ENCODE measurements around the gene TAOK1.
A peak's percentile ranks its signal among the peaks of the same experiment; 100 is the strongest.

TAOK1 gene

DNA sequence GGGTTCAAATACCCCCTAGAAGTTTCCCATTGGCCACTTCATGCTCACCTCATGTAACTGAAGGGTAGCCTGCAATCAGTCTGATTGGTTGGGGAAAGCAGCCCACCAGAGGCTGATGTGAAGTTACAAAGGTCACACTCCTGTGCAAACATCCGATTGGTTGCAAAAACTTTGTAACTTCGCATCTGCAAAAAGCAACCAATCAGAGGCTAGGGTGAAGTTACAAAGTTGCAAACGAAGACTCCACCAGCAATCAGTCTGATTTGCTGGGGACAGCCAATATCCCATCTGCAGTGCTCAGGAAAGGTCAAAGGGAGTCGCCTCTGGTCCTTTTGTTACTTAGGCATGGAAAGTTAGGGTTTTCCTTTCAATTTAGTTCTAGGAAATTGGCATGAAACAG lies 40.1 kb downstream of the TAOK1 start:
- Mint-ChIP-seq H3K27ac (ENCODE audit: low read depth) (no peak overlapping the region), H3K9me3 (no peaks in the 10 kb centered on the region), H3K27me3 (no peaks in the 10 kb centered on the region), H3K4me1 (peaks cover 50% of the 10 kb centered on the region), H3K36me3 (ENCODE audit: insufficient read depth) (peaks cover 1% of the 10 kb centered on the region), H3K4me3 (no peak overlapping the region)
- ATAC-seq (replicated peaks; ENCODE audit: extremely low read depth, poor library complexity, severe bottlenecking): no peak
- DNase-seq (ENCODE audit: low spot score in 2 of 2): no peak

- Mint-ChIP-seq H3K27me3 (no peaks in the 10 kb centered on the region), H3K4me1 (peaks cover 36% of the 10 kb centered on the region), H3K36me3 (ENCODE audit: insufficient read depth) (peaks cover 1% of the 10 kb centered on the region), H3K4me3 (no peak overlapping the region), H3K9me3 (no peaks in the 10 kb centered on the region), H3K27ac (ENCODE audit: low read depth) (peak overlapping the region; percentile 80)
- DNase-seq (ENCODE audit: low spot score in 2 of 2) (no peak), ATAC-seq (replicated peaks; ENCODE audit: extremely low read depth, poor library complexity, severe bottlenecking) (no peak)
These were observed 43.4 kb downstream of the TAOK1 start for GRCh38 chr17:29433541-29433940.

DNA sequence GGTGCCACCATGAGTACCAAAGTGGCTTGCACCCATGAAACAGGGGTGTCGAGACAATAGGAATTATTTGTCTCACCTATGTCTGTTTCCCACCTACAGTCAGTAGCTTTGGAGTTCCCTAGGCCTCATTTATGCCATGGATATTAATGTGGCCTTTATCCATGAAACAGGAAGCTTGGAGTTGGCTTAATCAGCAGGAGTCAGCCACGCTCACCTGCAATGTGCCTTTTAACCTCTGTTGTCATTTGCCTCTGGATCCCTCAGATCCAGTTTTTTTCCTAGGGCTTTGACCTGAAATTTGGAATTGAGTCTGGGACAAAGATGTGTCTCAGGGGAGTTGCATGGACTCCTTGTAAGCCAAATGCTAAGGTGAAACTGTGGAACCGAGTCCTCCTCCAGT lies 44.4 kb downstream of the TAOK1 start:
- ATAC-seq (replicated peaks; ENCODE audit: extremely low read depth, poor library complexity, severe bottlenecking) (no peak), DNase-seq (ENCODE audit: low spot score in 2 of 2) (no peak)
- Mint-ChIP-seq H3K36me3 (ENCODE audit: insufficient read depth) (peaks cover 1% of the 10 kb centered on the region), H3K4me3 (no peak overlapping the region), H3K27ac (ENCODE audit: low read depth) (no peak overlapping the region), H3K27me3 (no peaks in the 10 kb centered on the region), H3K9me3 (no peaks in the 10 kb centered on the region), H3K4me1 (peaks cover 32% of the 10 kb centered on the region)

DNA sequence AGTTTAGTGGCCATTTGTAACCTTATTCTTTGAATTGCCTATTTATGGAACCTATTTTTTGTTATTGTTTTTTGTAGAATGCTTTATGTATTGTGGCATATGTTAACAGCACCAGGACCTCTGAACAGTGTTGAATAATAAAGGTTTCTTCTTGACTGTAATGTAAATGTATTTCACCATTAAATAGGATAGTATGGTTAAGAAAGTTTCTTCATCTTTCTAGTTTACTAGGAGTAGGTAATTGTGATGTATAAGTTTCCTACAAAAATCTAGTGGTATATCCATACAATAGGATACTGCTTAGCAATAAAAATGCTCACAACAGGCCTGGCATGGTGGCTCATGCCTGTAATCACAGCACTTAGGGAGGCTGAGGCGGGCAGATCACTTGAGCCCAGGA lies 52.3 kb downstream of the TAOK1 start:
- ATAC-seq (replicated peaks; ENCODE audit: extremely low read depth, poor library complexity, severe bottlenecking): no peak
- no peak for DNase-seq (ENCODE audit: low spot score in 2 of 2)
- no peaks in the 10 kb centered on the region for H3K9me3 Mint-ChIP-seq
- H3K4me1 Mint-ChIP-seq: peaks cover 50% of the 10 kb centered on the region
- no peak overlapping the region for H3K4me3 Mint-ChIP-seq
- no peaks in the 10 kb centered on the region for H3K27me3 Mint-ChIP-seq
- H3K27ac Mint-ChIP-seq (ENCODE audit: low read depth): peak overlapping the region; percentile 68
- H3K36me3 Mint-ChIP-seq (ENCODE audit: insufficient read depth): peaks cover 8% of the 10 kb centered on the region

DNA sequence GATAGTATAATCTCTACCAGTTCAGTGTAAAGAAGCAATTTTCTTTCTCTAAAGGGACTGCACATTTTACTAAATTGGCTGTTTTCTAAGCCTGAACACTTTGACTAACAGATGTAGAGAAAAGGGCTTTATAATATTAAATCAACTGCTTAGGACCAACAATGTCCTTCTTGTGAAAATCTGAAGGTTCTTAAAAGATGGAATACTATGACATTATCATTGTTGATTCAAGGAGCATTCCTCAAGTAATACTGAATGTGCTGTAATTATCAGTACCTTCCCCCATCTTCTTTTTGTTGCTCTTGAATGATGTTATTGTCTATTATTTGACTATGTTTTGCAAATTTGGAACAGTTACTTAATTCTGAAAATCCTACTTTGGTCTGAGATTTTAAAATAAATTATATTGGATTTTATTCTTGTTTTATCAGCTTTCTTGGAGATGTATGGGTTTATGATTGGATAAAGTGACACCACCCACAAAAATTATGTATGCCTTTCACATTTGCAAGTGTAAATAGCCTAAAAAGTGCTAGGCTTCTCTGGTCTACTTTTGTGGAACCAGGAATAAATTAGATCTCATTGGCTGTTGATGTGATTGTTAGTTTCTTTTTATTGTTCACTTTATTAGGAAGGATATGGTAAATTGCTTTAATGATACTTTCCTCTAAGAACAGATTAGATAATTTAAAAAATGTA lies 53.0 kb downstream of the TAOK1 start:
- H3K27me3 Mint-ChIP-seq: no peaks in the 10 kb centered on the region
- H3K27ac Mint-ChIP-seq (ENCODE audit: low read depth): peak overlapping the region; percentile 68
- no peaks in the 10 kb centered on the region for H3K9me3 Mint-ChIP-seq
- ATAC-seq (replicated peaks; ENCODE audit: extremely low read depth, poor library complexity, severe bottlenecking) (no peak), DNase-seq (ENCODE audit: low spot score in 2 of 2) (no peak)
- peaks cover 57% of the 10 kb centered on the region for H3K4me1 Mint-ChIP-seq
- H3K36me3 Mint-ChIP-seq (ENCODE audit: insufficient read depth): peaks cover 10% of the 10 kb centered on the region
- no peak overlapping the region for H3K4me3 Mint-ChIP-seq

DNA sequence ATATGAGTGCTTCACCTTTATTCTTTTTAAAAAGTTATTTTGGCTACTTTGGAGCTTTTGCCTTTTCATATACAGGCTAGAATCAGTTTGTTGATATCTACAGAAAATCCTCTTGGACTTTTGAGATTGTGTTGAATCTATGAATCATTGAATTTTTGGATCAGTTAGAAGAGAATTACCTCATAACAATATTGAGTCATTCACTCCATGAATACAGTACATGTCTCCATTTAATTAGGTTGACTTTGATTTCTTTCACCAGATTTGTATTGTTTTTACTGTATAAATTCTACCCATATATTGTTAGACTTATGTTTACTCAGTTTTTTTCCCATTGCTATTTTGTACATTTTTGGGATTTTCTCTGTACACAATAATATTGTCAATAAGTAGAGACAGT lies 54.4 kb downstream of the TAOK1 start:
- Mint-ChIP-seq H3K9me3 (no peaks in the 10 kb centered on the region), H3K27me3 (no peaks in the 10 kb centered on the region), H3K27ac (ENCODE audit: low read depth) (peak overlapping the region; percentile 41), H3K36me3 (ENCODE audit: insufficient read depth) (peaks cover 10% of the 10 kb centered on the region), H3K4me3 (no peak overlapping the region), H3K4me1 (peaks cover 64% of the 10 kb centered on the region)
- ATAC-seq (replicated peaks; ENCODE audit: extremely low read depth, poor library complexity, severe bottlenecking): no peak
- DNase-seq (ENCODE audit: low spot score in 2 of 2): no peak

- ATAC-seq (replicated peaks; ENCODE audit: extremely low read depth, poor library complexity, severe bottlenecking) (no peak), DNase-seq (ENCODE audit: low spot score in 2 of 2) (no peak)
- Mint-ChIP-seq H3K4me1 (peaks cover 70% of the 10 kb centered on the region), H3K9me3 (no peaks in the 10 kb centered on the region), H3K27me3 (no peaks in the 10 kb centered on the region), H3K27ac (ENCODE audit: low read depth) (peak overlapping the region; percentile 91), H3K4me3 (no peak overlapping the region), H3K36me3 (ENCODE audit: insufficient read depth) (peaks cover 11% of the 10 kb centered on the region)
These were observed 55.7 kb downstream of the TAOK1 start for GRCh38 chr17:29445844-29446243.

DNA sequence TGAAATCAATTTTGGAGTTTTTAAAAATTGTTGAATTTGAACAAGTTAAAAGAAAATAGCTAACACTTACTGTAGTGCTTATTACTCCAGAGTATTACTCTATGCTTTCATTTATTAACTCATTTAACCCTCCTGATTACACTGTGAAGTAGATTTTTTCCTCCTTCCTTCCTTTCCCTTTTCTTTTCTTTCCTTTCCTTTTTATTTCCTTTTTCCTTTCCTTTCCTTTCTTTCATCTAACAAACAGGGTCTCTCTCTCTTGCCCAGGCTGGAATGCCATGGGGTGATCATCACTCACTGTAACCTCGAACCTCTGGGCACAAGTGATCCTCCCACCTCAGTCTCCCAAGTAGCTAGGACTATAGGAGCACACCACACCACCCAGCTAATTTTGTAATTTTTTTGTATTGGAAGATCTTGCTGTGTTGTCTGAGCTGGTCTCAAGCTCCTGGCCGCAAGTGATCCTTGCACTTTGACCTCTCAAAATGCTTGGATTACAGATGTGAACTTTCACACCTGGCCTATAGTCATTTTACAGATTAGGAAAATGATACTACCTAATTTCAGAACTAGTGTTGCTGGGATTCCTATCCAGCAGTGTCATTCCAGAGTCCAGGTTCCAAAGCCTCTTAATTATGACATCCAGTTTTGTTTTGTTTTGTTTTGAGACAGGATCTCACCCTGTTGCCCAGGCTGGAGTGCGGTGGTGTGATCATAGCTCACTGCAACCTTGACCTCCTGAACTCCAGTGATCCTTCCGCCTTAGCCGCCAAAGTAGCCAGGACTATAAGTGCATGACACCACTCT lies 59.9 kb downstream of the TAOK1 start:
- peak overlapping the region; percentile 36 for H3K27ac Mint-ChIP-seq (ENCODE audit: low read depth)
- ATAC-seq (replicated peaks; ENCODE audit: extremely low read depth, poor library complexity, severe bottlenecking) (no peak), DNase-seq (ENCODE audit: low spot score in 2 of 2) (no peak)
- peaks cover 35% of the 10 kb centered on the region for H3K36me3 Mint-ChIP-seq (ENCODE audit: insufficient read depth)
- no peaks in the 10 kb centered on the region for H3K27me3 Mint-ChIP-seq
- H3K4me3 Mint-ChIP-seq: no peak overlapping the region
- peaks cover 41% of the 10 kb centered on the region for H3K4me1 Mint-ChIP-seq
- no peaks in the 10 kb centered on the region for H3K9me3 Mint-ChIP-seq

- DNase-seq (ENCODE audit: low spot score in 2 of 2) (no peak), ATAC-seq (replicated peaks; ENCODE audit: extremely low read depth, poor library complexity, severe bottlenecking) (no peak)
- peaks cover 39% of the 10 kb centered on the region for H3K4me1 Mint-ChIP-seq
- H3K4me3 Mint-ChIP-seq: no peak overlapping the region
- no peaks in the 10 kb centered on the region for H3K9me3 Mint-ChIP-seq
- H3K27me3 Mint-ChIP-seq: no peaks in the 10 kb centered on the region
- peak overlapping the region; percentile 56 for H3K27ac Mint-ChIP-seq (ENCODE audit: low read depth)
- peaks cover 36% of the 10 kb centered on the region for H3K36me3 Mint-ChIP-seq (ENCODE audit: insufficient read depth)
These were observed 61.1 kb downstream of the TAOK1 start for GRCh38 chr17:29451121-29451742.

GRCh38 chr17:29458066-29458465 lies 67.9 kb downstream of the TAOK1 start:
- Mint-ChIP-seq H3K36me3 (ENCODE audit: insufficient read depth) (peaks cover 27% of the 10 kb centered on the region), H3K9me3 (no peaks in the 10 kb centered on the region), H3K27me3 (no peaks in the 10 kb centered on the region), H3K4me3 (no peak overlapping the region), H3K4me1 (peaks cover 39% of the 10 kb centered on the region), H3K27ac (ENCODE audit: low read depth) (peak overlapping the region; percentile 16)
- DNase-seq (ENCODE audit: low spot score in 2 of 2): no peak
- no peak for ATAC-seq (replicated peaks; ENCODE audit: extremely low read depth, poor library complexity, severe bottlenecking)

DNA sequence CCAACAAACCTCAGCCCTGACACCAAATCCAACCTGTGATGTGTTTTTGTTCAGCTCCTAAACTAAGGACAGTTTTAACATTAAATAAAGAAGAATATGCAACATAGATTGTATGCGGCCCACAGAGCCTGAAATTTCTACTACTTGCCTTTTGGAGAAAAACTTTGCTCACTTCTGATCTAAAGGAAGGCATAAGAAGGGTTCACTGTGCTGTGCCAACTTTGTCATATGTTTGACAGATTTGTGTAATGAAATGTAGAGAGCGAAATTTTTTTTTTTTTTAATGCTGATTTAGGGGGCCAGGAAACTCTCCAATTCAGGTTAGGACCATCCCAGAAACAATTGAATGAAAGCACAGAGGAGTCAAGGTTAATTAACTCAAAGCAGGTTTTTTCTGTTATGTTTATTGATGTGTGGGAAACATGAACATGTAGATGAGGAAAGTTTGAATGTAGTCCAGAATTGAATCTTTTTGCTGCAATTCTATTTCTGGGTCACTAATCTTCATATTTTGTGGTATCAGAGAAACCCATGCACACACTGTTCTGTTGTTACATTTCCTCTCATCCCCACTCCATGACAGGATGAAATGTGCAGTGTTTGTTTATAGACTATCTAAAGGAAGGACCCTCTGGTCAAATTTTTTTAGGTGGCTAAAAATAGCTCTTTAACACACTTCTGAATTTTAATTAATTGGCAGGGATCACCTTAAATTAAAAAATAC lies 71.5 kb downstream of the TAOK1 start:
- ATAC-seq (replicated peaks; ENCODE audit: extremely low read depth, poor library complexity, severe bottlenecking) (no peak), DNase-seq (ENCODE audit: low spot score in 2 of 2) (no peak)
- H3K4me1 Mint-ChIP-seq: peaks cover 33% of the 10 kb centered on the region
- H3K9me3 Mint-ChIP-seq: no peaks in the 10 kb centered on the region
- H3K36me3 Mint-ChIP-seq (ENCODE audit: insufficient read depth): peaks cover 26% of the 10 kb centered on the region
- H3K4me3 Mint-ChIP-seq: no peak overlapping the region
- no peak overlapping the region for H3K27ac Mint-ChIP-seq (ENCODE audit: low read depth)
- H3K27me3 Mint-ChIP-seq: no peaks in the 10 kb centered on the region

DNA sequence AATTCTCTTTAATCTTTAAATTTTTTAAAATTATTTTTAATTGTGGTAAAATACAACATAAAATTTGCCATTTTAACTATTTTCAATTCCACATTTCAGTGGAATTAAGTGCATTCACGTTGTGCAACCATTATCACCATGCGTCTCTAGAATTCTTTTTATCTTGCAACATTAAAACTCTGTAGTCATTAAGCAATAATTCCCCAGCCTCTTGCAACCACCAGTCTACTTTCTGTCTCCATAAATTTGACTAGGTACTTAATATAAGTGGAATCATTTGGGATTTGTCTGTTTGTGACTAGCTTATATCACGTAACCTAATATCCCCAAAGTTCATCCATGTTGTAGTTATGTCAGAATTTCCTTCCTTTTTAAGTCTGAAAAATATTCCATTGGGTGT lies 79.1 kb downstream of the TAOK1 start:
- H3K4me3 Mint-ChIP-seq: no peak overlapping the region
- H3K36me3 Mint-ChIP-seq (ENCODE audit: insufficient read depth): peaks cover 52% of the 10 kb centered on the region
- H3K27me3 Mint-ChIP-seq: no peaks in the 10 kb centered on the region
- no peak for ATAC-seq (replicated peaks; ENCODE audit: extremely low read depth, poor library complexity, severe bottlenecking)
- peaks cover 4% of the 10 kb centered on the region for H3K4me1 Mint-ChIP-seq
- no peaks in the 10 kb centered on the region for H3K9me3 Mint-ChIP-seq
- H3K27ac Mint-ChIP-seq (ENCODE audit: low read depth): no peak overlapping the region
- DNase-seq (ENCODE audit: low spot score in 2 of 2): no peak
